Brain microvascular endothelial cell (primary cell): ENCODE results near the gene FNDC3A.
"Not testable (repeated sequence)": the region's sequence is repeated elsewhere in the genome, so short reads cannot be mapped to it uniquely, and the experiment has no call there.

ENCODE experiments used
- DNase-seq: peaks from one replicate; pipeline ENCODE4 v3.0.0-alpha.2; 2020
- H3K27ac ChIP-seq: fragments of 250-450 bp; sonication (Bioruptor Pico); 2 replicates; pipeline ENCODE4 v1.5.1; 2020; ENCODE audit warnings: mild to moderate bottlenecking, moderate library complexity
- H3K27me3 ChIP-seq: fragments of 250-450 bp; sonication (Bioruptor Pico); replicated peaks from 2 replicates; pipeline ENCODE4 v1.5.1; 2020; ENCODE audit warnings: mild to moderate bottlenecking
- H3K36me3 ChIP-seq: fragments of 250-450 bp; sonication (Bioruptor Pico); replicated peaks from 2 replicates; pipeline ENCODE4 v1.5.1; 2020; ENCODE audit warnings: mild to moderate bottlenecking
- H3K4me3 ChIP-seq: 2 replicates; pipeline ENCODE4 v1.5.1; 2011; ENCODE audit warnings: low read depth, mild to moderate bottlenecking, control low read depth, low read length, moderate library complexity
- CTCF ChIP-seq: IDR thresholded peaks from 2 replicates; pipeline ENCODE4 v1.5.1; 2011; ENCODE audit warnings: low read depth, mild to moderate bottlenecking, moderate library complexity, low read length, control low read depth, inconsistent platforms; ENCODE audit errors: missing control alignments
- in situ Hi-C: cut with HindIII; loops from 2 replicates; pipeline ENCODE4 v1.10.0; 2017; ENCODE audit warnings: low sequenced_read_pairs, low pct_ligation_motif_present

The FNDC3A gene

GRCh38 chr13:49132479-49133002 lies 156.8 kb downstream of the FNDC3A start:
- no peak overlapping the region for H3K4me3 ChIP-seq
- H3K36me3 ChIP-seq = peaks cover 34% of the 10 kb centered on the region
- no peaks in the 10 kb centered on the region for H3K27me3 ChIP-seq
- no peak overlapping the region for H3K27ac ChIP-seq
- in situ Hi-C loops = no loop called here
- no peak for DNase-seq
- no peak for TF ChIP-seq CTCF

- no peak overlapping the region for H3K4me3 ChIP-seq
- TF ChIP-seq CTCF = no peak
- no peaks in the 10 kb centered on the region for H3K27me3 ChIP-seq
- in situ Hi-C loops = no loop called here
- no peak overlapping the region for H3K27ac ChIP-seq
- DNase-seq = no peak
- H3K36me3 ChIP-seq = peaks cover 36% of the 10 kb centered on the region
Measured at GRCh38 chr13:49134305-49134704, 158.6 kb downstream of the FNDC3A start.

GRCh38 chr13:49137138-49137643 lies 161.5 kb downstream of the FNDC3A start:
- peaks cover 26% of the 10 kb centered on the region for H3K36me3 ChIP-seq
- H3K4me3 ChIP-seq, H3K27me3 ChIP-seq, H3K27ac ChIP-seq, in situ Hi-C loops, DNase-seq: not testable (repeated sequence)

- peaks cover 14% of the 10 kb centered on the region for H3K36me3 ChIP-seq
- in situ Hi-C loops = no loop called here
Measured at GRCh38 chr13:49140910-49141611, 165.3 kb downstream of the FNDC3A start.

GRCh38 chr13:49146950-49147355 lies 171.2 kb downstream of the FNDC3A start:
- in situ Hi-C loops = no loop called here
- peak overlapping the region; percentile 29 for H3K4me3 ChIP-seq

More at GRCh38 chr13:49140910-49141611, 165.3 kb downstream of the FNDC3A start:
- Histone ChIP-seq H3K4me3 (no peak overlapping the region), H3K27me3 (no peaks in the 10 kb centered on the region), H3K27ac (no peak overlapping the region)
- no peak for TF ChIP-seq CTCF
- DNase-seq = no peak

More at GRCh38 chr13:49146950-49147355, 171.2 kb downstream of the FNDC3A start:
- DNase-seq = peak; percentile 56
- Histone ChIP-seq H3K27me3 (no peaks in the 10 kb centered on the region), H3K36me3 (peaks cover 9% of the 10 kb centered on the region), H3K27ac (peak overlapping the region; percentile 59)
- TF ChIP-seq CTCF = no peak
